NCI-H2107 treated with DMSO at 0.1 percent for 48 hours (cell line): ENCODE measurements around the gene ZFR.
A peak's percentile ranks its signal among the peaks of the same experiment; 100 is the strongest.

Experiments
- DNase-seq: peaks from one replicate; lab custom pipeline; 2025; ENCODE audit not compliant: unreplicated experiment; lab: John Stamatoyannopoulos, UW

Gene ZFR

DNA sequence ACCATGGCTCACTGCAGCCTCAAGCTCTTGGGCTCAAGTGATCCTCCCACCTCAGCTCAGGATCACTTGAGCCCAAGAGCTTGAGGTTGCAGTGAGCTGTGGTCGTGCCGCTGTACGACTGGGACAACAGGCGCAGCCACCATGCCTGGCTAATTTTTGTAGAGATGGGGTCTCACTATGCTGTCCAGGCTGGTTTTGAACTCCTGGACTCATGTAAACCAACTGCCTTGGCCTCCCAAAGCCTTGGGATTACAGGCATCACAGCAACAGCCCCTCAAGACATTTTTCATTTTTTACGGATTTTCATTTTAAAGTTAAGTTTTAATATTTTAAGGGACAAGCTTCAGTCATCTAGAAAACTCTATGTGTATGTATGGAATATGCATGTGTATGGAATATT lies 78.9 kb downstream of the ZFR start:
- DNase-seq, result no peak

DNA sequence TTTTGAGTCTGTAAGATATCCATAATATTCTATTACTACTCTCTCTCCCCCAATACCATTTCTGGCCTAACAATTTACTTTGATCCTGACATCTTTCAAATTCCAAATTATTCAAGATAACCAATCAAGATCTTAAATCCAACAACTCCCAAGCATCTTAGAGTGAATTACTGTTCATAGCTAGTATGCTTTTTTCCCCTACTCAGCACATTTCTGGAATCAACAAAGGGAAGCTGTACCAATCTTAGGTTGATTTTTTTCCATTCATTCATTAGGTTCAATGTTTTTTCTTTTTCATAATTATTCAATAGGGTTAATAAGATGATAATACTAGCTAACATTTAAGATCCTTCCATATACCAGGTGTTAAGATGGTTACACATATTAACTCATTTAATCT lies 81.5 kb downstream of the ZFR start:
- DNase-seq, result no peak

DNA sequence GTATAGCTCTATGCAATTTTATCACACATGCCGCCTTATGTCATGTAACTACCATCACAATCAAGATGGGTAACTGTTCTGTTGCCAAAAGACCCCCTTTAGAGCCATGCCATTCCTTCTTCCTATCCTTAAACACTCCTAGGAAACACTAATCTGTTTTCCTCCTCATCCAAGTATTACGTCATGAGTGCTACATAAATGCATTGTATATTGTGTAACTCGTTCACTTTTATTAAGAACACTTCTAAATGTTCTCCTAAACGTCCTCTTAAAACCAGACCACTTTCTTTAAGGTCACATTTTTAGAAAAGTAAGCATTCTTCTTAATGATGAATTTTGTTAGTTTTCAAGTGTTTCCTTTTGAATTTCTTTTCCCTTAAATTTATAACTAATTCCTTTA lies 82.0 kb downstream of the ZFR start:
- DNase-seq, result no peak

- DNase-seq, result no peak
Measured at GRCh38 chr5:32360906-32361305, 83.6 kb downstream of the ZFR start.

GRCh38 chr5:32358611-32359010 lies 85.9 kb downstream of the ZFR start:
- no peak for DNase-seq

- no peak for DNase-seq
Measured at GRCh38 chr5:32357658-32358057, 86.9 kb downstream of the ZFR start.

DNA sequence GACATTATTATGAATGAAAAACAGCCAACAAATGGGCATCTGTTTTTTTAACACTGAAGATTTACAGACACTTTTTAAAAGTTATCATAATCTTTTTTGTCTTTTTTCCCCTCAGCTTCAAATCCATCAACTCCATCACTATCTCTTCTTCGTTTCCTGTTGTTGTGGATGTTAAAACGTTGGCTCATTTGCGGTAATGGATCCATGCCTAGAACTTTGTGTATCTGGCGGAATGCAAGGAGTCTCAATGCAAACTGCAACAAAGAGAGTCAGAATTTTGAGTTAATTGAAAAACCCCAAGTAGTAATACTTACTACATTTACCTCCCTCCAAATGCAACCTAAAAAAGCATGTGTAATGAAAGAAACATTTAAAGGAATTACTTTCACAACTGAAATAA lies 88.9 kb downstream of the ZFR start:
- no peak for DNase-seq

GRCh38 chr5:32353420-32353819 lies 91.1 kb downstream of the ZFR start:
- no peak for DNase-seq

DNA sequence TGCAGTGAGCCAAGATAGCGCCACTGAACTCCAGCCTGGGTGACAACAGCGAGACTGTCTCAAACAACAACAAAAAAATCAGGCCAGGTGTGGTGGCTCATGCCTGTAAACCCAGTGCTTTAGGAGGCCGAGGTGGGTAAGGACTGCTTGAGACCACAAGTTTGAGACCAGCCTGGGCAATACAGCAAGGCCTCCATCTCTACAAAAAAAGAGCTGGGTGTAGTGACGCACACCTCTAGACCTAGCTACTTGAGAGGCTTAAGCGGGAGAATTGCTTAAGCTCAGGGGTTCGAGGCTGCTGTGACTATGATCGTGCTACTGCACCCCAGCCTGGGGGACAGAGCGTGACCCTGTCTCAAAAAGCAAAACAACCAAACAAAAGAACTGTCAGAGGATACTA lies 91.9 kb downstream of the ZFR start:
- DNase-seq, result no peak

- DNase-seq, result no peak
Measured at GRCh38 chr5:32346869-32347268, 97.7 kb downstream of the ZFR start.

DNA sequence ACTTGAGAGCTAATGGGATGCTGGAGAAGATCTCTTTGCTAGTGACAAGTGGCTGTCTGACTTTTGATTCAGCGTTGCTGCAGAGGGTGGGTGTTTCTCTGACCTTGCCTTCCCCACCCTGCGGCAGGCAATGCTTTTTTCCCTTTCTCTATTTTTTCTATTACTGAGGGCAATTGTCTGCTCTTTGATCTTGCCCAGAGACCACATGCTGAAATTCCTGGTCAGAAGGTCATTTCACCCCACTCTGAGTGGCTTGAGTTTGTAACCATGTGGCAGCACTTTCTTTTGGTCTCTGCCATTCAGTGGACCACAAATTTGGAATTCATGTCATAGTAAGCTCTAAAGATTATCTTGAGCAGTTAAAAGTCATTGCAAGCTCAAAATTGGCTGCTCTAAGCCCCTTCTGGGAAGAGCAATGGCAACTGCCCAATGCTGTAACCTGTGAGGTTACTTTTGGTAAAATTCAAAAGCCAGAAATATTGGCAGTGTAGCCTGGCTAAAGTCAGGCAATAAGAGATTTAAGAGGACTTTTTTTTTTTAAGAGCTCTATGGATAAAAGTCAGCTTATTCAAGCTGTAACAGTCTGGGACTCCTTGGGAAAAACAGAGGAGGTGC lies 101.4 kb downstream of the ZFR start:
- no peak for DNase-seq

GRCh38 chr5:32342656-32343055 lies 101.9 kb downstream of the ZFR start:
- no peak for DNase-seq

DNA sequence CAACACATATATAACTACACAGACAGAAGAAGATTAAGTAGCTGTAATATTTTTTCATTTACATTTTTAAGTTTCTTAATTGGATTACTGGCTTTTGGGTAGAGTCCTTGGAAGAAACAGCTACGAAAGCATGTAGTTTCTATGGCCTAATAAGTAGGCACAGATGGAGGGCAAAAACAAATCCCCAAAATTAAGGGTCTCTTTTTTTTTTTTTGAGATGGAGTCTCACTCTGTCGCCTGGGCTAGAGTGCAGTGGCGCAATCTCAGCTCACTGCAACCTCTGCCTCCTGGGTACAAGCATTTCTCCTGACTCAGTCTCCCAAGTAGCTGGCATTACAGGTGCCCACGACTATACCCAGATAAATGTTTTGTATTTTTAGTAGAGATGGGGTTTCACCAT lies 104.7 kb downstream of the ZFR start:
- DNase-seq, result no peak

DNA sequence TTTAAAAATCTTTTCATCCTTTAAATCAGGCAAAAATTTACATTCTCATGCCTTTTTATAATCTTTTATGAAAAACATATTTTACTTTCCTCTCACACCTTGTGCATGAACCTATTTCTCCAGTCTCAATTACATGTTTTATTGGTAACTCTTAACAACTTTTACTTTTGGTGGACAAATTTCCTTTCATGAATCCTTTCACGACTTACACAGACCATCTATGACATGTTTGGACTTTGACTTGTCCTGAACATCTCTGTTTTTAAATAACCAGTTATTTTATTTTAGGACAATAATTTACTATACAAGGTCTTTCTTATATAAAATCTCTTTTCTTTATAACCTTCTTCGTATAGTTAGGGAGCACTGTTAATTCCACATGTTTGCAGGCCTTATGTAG lies 105.3 kb downstream of the ZFR start:
- DNase-seq, result no peak

GRCh38 chr5:32332966-32333365 lies 111.6 kb downstream of the ZFR start:
- DNase-seq, result no peak

- DNase-seq, result no peak
Measured at GRCh38 chr5:32332361-32332760, 112.2 kb downstream of the ZFR start.

- DNase-seq, result no peak
Measured at GRCh38 chr5:32331935-32332274, 112.6 kb downstream of the ZFR start.

DNA sequence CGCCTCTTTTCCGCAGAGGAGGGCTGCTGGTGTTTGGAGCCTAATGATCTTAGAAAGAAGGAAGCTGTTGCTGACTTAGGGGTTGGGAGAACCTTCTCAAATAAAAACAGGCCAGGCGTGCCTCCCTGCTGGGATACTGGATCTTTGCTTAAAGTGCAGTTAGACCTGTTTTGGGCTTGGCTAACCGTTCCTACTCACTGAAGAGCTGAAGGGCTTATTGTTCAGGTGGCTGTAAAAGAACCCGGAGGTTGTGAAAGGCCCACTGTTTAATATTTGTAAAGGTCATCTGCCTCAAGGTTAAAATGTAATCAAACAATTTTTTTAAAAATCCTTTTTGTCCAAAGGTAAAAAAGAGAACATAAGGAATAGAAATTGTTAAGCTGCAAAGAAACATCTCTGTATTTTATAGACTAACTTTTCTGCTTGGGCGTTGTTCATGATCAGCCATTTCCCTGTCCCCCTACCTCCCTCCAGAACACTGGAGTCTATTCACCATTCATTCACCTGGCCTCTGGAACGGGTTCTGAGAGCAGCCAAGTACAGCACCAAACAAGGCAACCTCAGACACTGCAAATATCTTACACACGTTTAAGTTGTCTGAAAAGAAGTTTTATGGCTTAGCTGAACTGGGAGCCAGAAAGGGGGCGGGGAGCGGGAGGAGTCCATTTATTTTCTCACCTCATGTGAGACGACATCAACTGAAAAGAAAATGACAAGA lies 113.2 kb downstream of the ZFR start:
- DNase-seq, result no peak

GRCh38 chr5:32330126-32330971 lies 114.2 kb downstream of the ZFR start:
- no peak for DNase-seq

- peak; percentile 11 for DNase-seq
Measured at GRCh38 chr5:32329395-32329834, 115.1 kb downstream of the ZFR start.

- no peak for DNase-seq
Measured at GRCh38 chr5:32326216-32326772, 118.2 kb downstream of the ZFR start.

GRCh38 chr5:32325616-32326015 lies 118.9 kb downstream of the ZFR start:
- DNase-seq, result no peak
